ENCODE results near the gene APBB2. TPM values are rescaled to one million over a fixed set of nuclear protein-coding genes. Genes with fewer than 3 reads are reported as not detected.

Gene APBB2
- total and polyA plus RNA-seq, 9 donors: 27.3 to 50.6 (median 36.8) TPM

- DNase-seq: no peak
- Histone ChIP-seq H3K4me3 (ENCODE audit: low read length) (no peak overlapping the region), H3K36me3 (ENCODE audit: control insufficient read depth, insufficient read depth, low read length) (no peaks in the 10 kb centered on the region), H3K27me3 (ENCODE audit: control insufficient read depth, insufficient read depth, low read length) (peaks cover 5% of the 10 kb centered on the region), H3K4me1 (ENCODE audit: control insufficient read depth, insufficient read depth, low read length) (peaks cover 15% of the 10 kb centered on the region), H3K9me3 (replicated peaks; ENCODE audit: control insufficient read depth, low read depth, low read length) (no peaks in the 10 kb centered on the region), H3K27ac (ENCODE audit: low read length) (peak overlapping the region; percentile 93)
- WGBS (ENCODE audit: insufficient coverage): no CpG with 5 or more reads among the region's 2 CpGs
Observed at GRCh38 chr4:41217374-41217773, 3.0 kb upstream of the APBB2 start.

GRCh38 chr4:41217020-41217333, 2.6 kb upstream of the APBB2 start:
- Histone ChIP-seq H3K9me3 (replicated peaks; ENCODE audit: control insufficient read depth, low read depth, low read length) (no peaks in the 10 kb centered on the region), H3K4me1 (ENCODE audit: control insufficient read depth, insufficient read depth, low read length) (peaks cover 18% of the 10 kb centered on the region), H3K4me3 (ENCODE audit: low read length) (peak overlapping the region; percentile 85), H3K27me3 (ENCODE audit: control insufficient read depth, insufficient read depth, low read length) (peaks cover 5% of the 10 kb centered on the region), H3K27ac (ENCODE audit: low read length) (peak overlapping the region; percentile 93), H3K36me3 (ENCODE audit: control insufficient read depth, insufficient read depth, low read length) (no peaks in the 10 kb centered on the region)
- DNase-seq: no peak
- WGBS (ENCODE audit: insufficient coverage): no CpG with 5 or more reads among the region's 2 CpGs

GRCh38 chr4:41216294-41217019, 2.1 kb upstream of the APBB2 start:
- H3K9me3 ChIP-seq (replicated peaks; ENCODE audit: control insufficient read depth, low read depth, low read length): no peaks in the 10 kb centered on the region
- peaks cover 5% of the 10 kb centered on the region for H3K27me3 ChIP-seq (ENCODE audit: control insufficient read depth, insufficient read depth, low read length)
- peak overlapping the region; percentile 93 for H3K27ac ChIP-seq (ENCODE audit: low read length)
- peak overlapping the region; percentile 85 for H3K4me3 ChIP-seq (ENCODE audit: low read length)
- 0% methylated on average over 26 of the region's 59 CpGs for WGBS (ENCODE audit: insufficient coverage)
- H3K4me1 ChIP-seq (ENCODE audit: control insufficient read depth, insufficient read depth, low read length): peaks cover 18% of the 10 kb centered on the region
- peak; percentile 86 for DNase-seq
- no peaks in the 10 kb centered on the region for H3K36me3 ChIP-seq (ENCODE audit: control insufficient read depth, insufficient read depth, low read length)

GRCh38 chr4:41215969-41216293, 1.6 kb upstream of the APBB2 start:
- H3K4me3 ChIP-seq (ENCODE audit: low read length): peak overlapping the region; percentile 85
- H3K9me3 ChIP-seq (replicated peaks; ENCODE audit: control insufficient read depth, low read depth, low read length): no peaks in the 10 kb centered on the region
- peaks cover 18% of the 10 kb centered on the region for H3K4me1 ChIP-seq (ENCODE audit: control insufficient read depth, insufficient read depth, low read length)
- H3K36me3 ChIP-seq (ENCODE audit: control insufficient read depth, insufficient read depth, low read length): no peaks in the 10 kb centered on the region
- DNase-seq: no peak
- 20% methylated on average over 8 of the region's 8 CpGs for WGBS (ENCODE audit: insufficient coverage)
- peaks cover 5% of the 10 kb centered on the region for H3K27me3 ChIP-seq (ENCODE audit: control insufficient read depth, insufficient read depth, low read length)
- peak overlapping the region; percentile 93 for H3K27ac ChIP-seq (ENCODE audit: low read length)

GRCh38 chr4:41215155-41215554, 813 bp upstream of the APBB2 start:
- DNase-seq: peak; percentile 21
- no peaks in the 10 kb centered on the region for H3K36me3 ChIP-seq (ENCODE audit: control insufficient read depth, insufficient read depth, low read length)
- no peak overlapping the region for H3K27ac ChIP-seq (ENCODE audit: low read length)
- no peaks in the 10 kb centered on the region for H3K9me3 ChIP-seq (replicated peaks; ENCODE audit: control insufficient read depth, low read depth, low read length)
- WGBS (ENCODE audit: insufficient coverage): 29% methylated on average over 4 of the region's 9 CpGs
- no peak overlapping the region for H3K4me3 ChIP-seq (ENCODE audit: low read length)
- H3K4me1 ChIP-seq (ENCODE audit: control insufficient read depth, insufficient read depth, low read length): peaks cover 18% of the 10 kb centered on the region
- H3K27me3 ChIP-seq (ENCODE audit: control insufficient read depth, insufficient read depth, low read length): peaks cover 5% of the 10 kb centered on the region

- WGBS (ENCODE audit: insufficient coverage): 0% methylated on average over 3 of the region's 8 CpGs
- Histone ChIP-seq H3K9me3 (replicated peaks; ENCODE audit: control insufficient read depth, low read depth, low read length) (no peaks in the 10 kb centered on the region), H3K27me3 (ENCODE audit: control insufficient read depth, insufficient read depth, low read length) (peaks cover 5% of the 10 kb centered on the region), H3K4me3 (ENCODE audit: low read length) (no peak overlapping the region), H3K36me3 (ENCODE audit: control insufficient read depth, insufficient read depth, low read length) (no peaks in the 10 kb centered on the region), H3K27ac (ENCODE audit: low read length) (peak overlapping the region; percentile 52), H3K4me1 (ENCODE audit: control insufficient read depth, insufficient read depth, low read length) (peaks cover 18% of the 10 kb centered on the region)
- DNase-seq: no peak
Observed at GRCh38 chr4:41214825-41215146, 444 bp upstream of the APBB2 start.

GRCh38 chr4:41213625-41214135, 662 bp downstream of the APBB2 start:
- Histone ChIP-seq H3K36me3 (ENCODE audit: control insufficient read depth, insufficient read depth, low read length) (no peaks in the 10 kb centered on the region), H3K4me1 (ENCODE audit: control insufficient read depth, insufficient read depth, low read length) (peaks cover 18% of the 10 kb centered on the region), H3K4me3 (ENCODE audit: low read length) (peak overlapping the region; percentile 79), H3K27me3 (ENCODE audit: control insufficient read depth, insufficient read depth, low read length) (peaks cover 5% of the 10 kb centered on the region), H3K9me3 (replicated peaks; ENCODE audit: control insufficient read depth, low read depth, low read length) (peaks cover 4% of the 10 kb centered on the region), H3K27ac (ENCODE audit: low read length) (peak overlapping the region; percentile 70)
- 0% methylated on average over 24 of the region's 35 CpGs for WGBS (ENCODE audit: insufficient coverage)
- peak; percentile 52 for DNase-seq

- DNase-seq: peak; percentile 77
- Histone ChIP-seq H3K36me3 (ENCODE audit: control insufficient read depth, insufficient read depth, low read length) (no peaks in the 10 kb centered on the region), H3K27ac (ENCODE audit: low read length) (peak overlapping the region; percentile 55), H3K27me3 (ENCODE audit: control insufficient read depth, insufficient read depth, low read length) (peaks cover 5% of the 10 kb centered on the region), H3K9me3 (replicated peaks; ENCODE audit: control insufficient read depth, low read depth, low read length) (peaks cover 4% of the 10 kb centered on the region), H3K4me3 (ENCODE audit: low read length) (peak overlapping the region; percentile 79), H3K4me1 (ENCODE audit: control insufficient read depth, insufficient read depth, low read length) (peaks cover 18% of the 10 kb centered on the region)
- 36% methylated on average over 6 of the region's 12 CpGs for WGBS (ENCODE audit: insufficient coverage)
Observed at GRCh38 chr4:41212616-41213203, 1.6 kb downstream of the APBB2 start.

GRCh38 chr4:41211951-41212615, 2.3 kb downstream of the APBB2 start:
- Histone ChIP-seq H3K27me3 (ENCODE audit: control insufficient read depth, insufficient read depth, low read length) (peaks cover 5% of the 10 kb centered on the region), H3K4me3 (ENCODE audit: low read length) (peak overlapping the region; percentile 79), H3K27ac (ENCODE audit: low read length) (peak overlapping the region; percentile 55), H3K9me3 (replicated peaks; ENCODE audit: control insufficient read depth, low read depth, low read length) (peaks cover 4% of the 10 kb centered on the region), H3K36me3 (ENCODE audit: control insufficient read depth, insufficient read depth, low read length) (no peaks in the 10 kb centered on the region), H3K4me1 (ENCODE audit: control insufficient read depth, insufficient read depth, low read length) (peaks cover 18% of the 10 kb centered on the region)
- DNase-seq: no peak
- WGBS (ENCODE audit: insufficient coverage): 100% methylated on average over 1 of the region's 1 CpG

- Histone ChIP-seq H3K27ac (ENCODE audit: low read length) (no peak overlapping the region), H3K4me1 (ENCODE audit: control insufficient read depth, insufficient read depth, low read length) (peaks cover 20% of the 10 kb centered on the region), H3K27me3 (ENCODE audit: control insufficient read depth, insufficient read depth, low read length) (no peaks in the 10 kb centered on the region), H3K36me3 (ENCODE audit: control insufficient read depth, insufficient read depth, low read length) (no peaks in the 10 kb centered on the region), H3K4me3 (ENCODE audit: low read length) (no peak overlapping the region), H3K9me3 (replicated peaks; ENCODE audit: control insufficient read depth, low read depth, low read length) (peaks cover 4% of the 10 kb centered on the region)
- WGBS (ENCODE audit: insufficient coverage): 90% methylated on average over 7 of the region's 9 CpGs
- no peak for DNase-seq
Observed at GRCh38 chr4:41209901-41210300, 4.4 kb downstream of the APBB2 start.

All from muscle of leg (tissue), 11 donors.